Natural killer cell (primary cell): Measurements from ENCODE around the gene GPR6. TPM values are rescaled to one million over a fixed set of nuclear protein-coding genes. Genes with fewer than 3 reads are reported as not detected.

Source experiments
- ATAC-seq, 3 donors: fragments of 150-1000 bp in 2 of 3; fragments of 200-7000 bp in 1 of 3; cut with Tn5 transposase; 1 replicate in 1 of 3; 2 replicates in 2 of 3; pipeline ENCODE4 v1.10.0; 2021; ENCODE audit warnings: mild to moderate bottlenecking in 2 of 3, moderate library complexity in 2 of 3
- DNase-seq, 2 donors: peaks; one replicate each; pipeline versions ENCODE4 v3.0.0 to v3.0.0-alpha.2; 2013 to 2021; ENCODE audit warnings: mixed read lengths in 1 of 2
- H3K27ac ChIP-seq: one replicate; pipeline ENCODE4 v1.5.1; 2013; ENCODE audit warnings: mild to moderate bottlenecking, low read length
- H3K27me3 ChIP-seq: one replicate; pipeline ENCODE4 v1.6.1; 2013; ENCODE audit warnings: low read length; ENCODE audit not compliant: control insufficient read depth, insufficient read depth
- H3K36me3 ChIP-seq: one replicate; pipeline ENCODE4 v1.6.1; 2013; ENCODE audit warnings: low read length; ENCODE audit not compliant: control insufficient read depth, insufficient read depth
- H3K4me1 ChIP-seq: one replicate; pipeline ENCODE4 v1.6.1; 2013; ENCODE audit warnings: low read length; ENCODE audit not compliant: control insufficient read depth, insufficient read depth
- H3K4me3 ChIP-seq: one replicate; pipeline ENCODE4 v1.5.1; 2013; ENCODE audit warnings: low read length
- H3K9me3 ChIP-seq: one replicate; pipeline ENCODE4 v1.6.1; 2013; ENCODE audit warnings: low read length; ENCODE audit not compliant: control insufficient read depth, insufficient read depth
- H3K27ac Mint-ChIP-seq, 2 donors: one replicate each; pipeline ENCODE4 v1.8.0; 2022; ENCODE audit warnings: mild to moderate bottlenecking in 2 of 2, mixed read lengths in 2 of 2, moderate library complexity in 1 of 2
- H3K27me3 Mint-ChIP-seq, 2 donors: one replicate each; pipeline ENCODE4 v1.8.0; 2022; ENCODE audit warnings: low read depth in 2 of 2, mixed read lengths in 2 of 2
- H3K36me3 Mint-ChIP-seq: one replicate; pipeline ENCODE4 v1.8.0; 2022; ENCODE audit warnings: mixed read lengths
- H3K4me1 Mint-ChIP-seq, 2 donors: one replicate each; pipeline ENCODE4 v1.8.0; 2022; ENCODE audit warnings: mixed read lengths in 2 of 2
- H3K4me3 Mint-ChIP-seq: one replicate; pipeline ENCODE4 v1.8.0; 2022; ENCODE audit warnings: mild to moderate bottlenecking, moderate library complexity, mixed read lengths
- H3K9me3 Mint-ChIP-seq, 2 donors: one replicate each; pipeline ENCODE4 v1.8.0; 2022; ENCODE audit warnings: mixed read lengths in 2 of 2
- WGBS: methylation state at CpG from one replicate; pipeline ENCODE4 v1.1.7; 2013; ENCODE audit warnings: missing lambda C conversion rate; ENCODE audit not compliant: insufficient coverage; 5-methylcytosine and 5-hydroxymethylcytosine counted together
- intact Hi-C: fragments of 100-400 bp; cut with micrococcal nuclease; formaldehyde crosslinking; loops from one replicate; pipeline ENCODE4 v1.14.2; 2022
- total RNA-seq, 4 donors: library from RNA; stranded (reverse); fragments of 120-200 nt in 1 of 4; gene quantifications; one replicate each; pipeline versions ENCODE4 v1.2.3 to v1.2.4, GENCODE V29; 2013 to 2022
- TF ChIP-seq, protein P1 (sequence below): fragments of 200-600 bp; IDR thresholded peaks from one replicate; pipeline ENCODE4 v1.8.0; 2022; ENCODE audit warnings: antibody characterized with exemption

Gene GPR6
- total RNA-seq, 3 donors from 2014 or later (not counting 1 experiment from before 2014, with no cell fraction given): not detected

DNA sequence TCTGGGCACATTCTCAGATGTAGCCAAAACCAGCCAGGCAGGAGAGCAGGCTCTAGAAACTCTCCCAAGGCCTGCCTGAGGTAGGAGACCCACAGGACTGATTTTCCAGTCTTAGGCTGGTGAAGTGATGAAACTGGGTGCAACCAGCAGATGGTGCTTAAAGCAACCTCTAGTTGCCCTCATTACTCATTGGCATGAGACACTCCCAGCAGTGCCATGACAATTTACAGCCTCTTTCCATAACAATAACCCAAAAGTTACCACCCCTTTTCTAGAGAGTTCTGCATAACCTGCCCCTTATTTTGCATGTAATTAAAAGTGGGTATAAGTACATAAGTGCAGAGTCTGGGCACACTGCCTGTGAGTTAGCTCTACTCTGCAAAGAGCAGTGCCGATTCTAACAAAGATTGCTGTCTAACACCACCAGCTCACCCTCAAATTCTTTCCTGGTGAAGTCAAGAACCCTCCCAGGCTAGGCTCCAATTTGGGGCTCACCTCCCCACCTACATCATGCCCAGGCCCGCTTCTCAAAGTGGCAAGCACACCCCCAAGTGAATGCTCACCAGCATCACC, 14.4 kb upstream of the GPR6 start:
- 96% methylated on average over 2 of the region's 2 CpGs for WGBS
- H3K36me3 ChIP-seq: no peaks in the 10 kb centered on the region
- H3K36me3 Mint-ChIP-seq: no peaks in the 10 kb centered on the region
- ATAC-seq: no peak
- H3K27ac ChIP-seq: no peak overlapping the region
- no peaks in the 10 kb centered on the region for H3K4me1 Mint-ChIP-seq
- no peak overlapping the region for H3K4me3 ChIP-seq
- DNase-seq: no peak
- TF ChIP-seq, protein P1, sequence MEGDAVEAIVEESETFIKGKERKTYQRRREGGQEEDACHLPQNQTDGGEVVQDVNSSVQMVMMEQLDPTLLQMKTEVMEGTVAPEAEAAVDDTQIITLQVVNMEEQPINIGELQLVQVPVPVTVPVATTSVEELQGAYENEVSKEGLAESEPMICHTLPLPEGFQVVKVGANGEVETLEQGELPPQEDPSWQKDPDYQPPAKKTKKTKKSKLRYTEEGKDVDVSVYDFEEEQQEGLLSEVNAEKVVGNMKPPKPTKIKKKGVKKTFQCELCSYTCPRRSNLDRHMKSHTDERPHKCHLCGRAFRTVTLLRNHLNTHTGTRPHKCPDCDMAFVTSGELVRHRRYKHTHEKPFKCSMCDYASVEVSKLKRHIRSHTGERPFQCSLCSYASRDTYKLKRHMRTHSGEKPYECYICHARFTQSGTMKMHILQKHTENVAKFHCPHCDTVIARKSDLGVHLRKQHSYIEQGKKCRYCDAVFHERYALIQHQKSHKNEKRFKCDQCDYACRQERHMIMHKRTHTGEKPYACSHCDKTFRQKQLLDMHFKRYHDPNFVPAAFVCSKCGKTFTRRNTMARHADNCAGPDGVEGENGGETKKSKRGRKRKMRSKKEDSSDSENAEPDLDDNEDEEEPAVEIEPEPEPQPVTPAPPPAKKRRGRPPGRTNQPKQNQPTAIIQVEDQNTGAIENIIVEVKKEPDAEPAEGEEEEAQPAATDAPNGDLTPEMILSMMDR: no peak
- H3K27ac Mint-ChIP-seq: no peak overlapping the region
- no peaks in the 10 kb centered on the region for H3K9me3 ChIP-seq
- no peaks in the 10 kb centered on the region for H3K27me3 ChIP-seq
- peaks cover 0 to 5% of the 10 kb centered on the region in 2 donors for H3K27me3 Mint-ChIP-seq
- no peak overlapping the region for H3K4me3 Mint-ChIP-seq
- no peaks in the 10 kb centered on the region for H3K9me3 Mint-ChIP-seq
- H3K4me1 ChIP-seq: no peaks in the 10 kb centered on the region
- intact Hi-C loops: no loop called here

DNA sequence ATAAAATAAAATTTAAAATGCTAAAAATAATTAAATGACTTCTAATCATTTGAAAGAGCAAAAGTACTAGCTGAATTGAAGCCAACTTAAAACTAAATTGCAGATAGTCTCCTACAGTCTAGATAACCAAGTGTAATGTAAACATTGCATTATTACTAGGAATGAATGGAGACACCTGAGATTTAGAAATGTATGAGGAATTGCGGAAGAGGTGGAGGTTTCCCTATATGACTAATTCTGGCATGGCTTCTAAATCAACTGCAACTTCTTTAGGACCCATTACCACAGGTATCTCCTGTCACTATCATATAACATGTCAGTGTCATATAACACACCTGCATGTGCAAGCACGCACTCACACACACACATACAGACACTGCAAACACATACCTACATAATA, 13.2 kb upstream of the GPR6 start:
- no peak overlapping the region for H3K27ac Mint-ChIP-seq
- Histone ChIP-seq H3K4me1 (no peaks in the 10 kb centered on the region), H3K9me3 (no peaks in the 10 kb centered on the region), H3K36me3 (no peaks in the 10 kb centered on the region), H3K4me3 (no peak overlapping the region), H3K27me3 (no peaks in the 10 kb centered on the region), H3K27ac (no peak overlapping the region)
- ATAC-seq: no peak
- intact Hi-C loops: no loop called here
- DNase-seq: no peak
- WGBS: 91% methylated on average over 2 of the region's 2 CpGs
- H3K4me3 Mint-ChIP-seq: no peak overlapping the region
- H3K36me3 Mint-ChIP-seq: no peaks in the 10 kb centered on the region
- TF ChIP-seq, protein P1: no peak
- H3K27me3 Mint-ChIP-seq: peaks cover 7 to 11% of the 10 kb centered on the region in 2 donors
- H3K4me1 Mint-ChIP-seq: no peaks in the 10 kb centered on the region
- no peaks in the 10 kb centered on the region for H3K9me3 Mint-ChIP-seq

DNA sequence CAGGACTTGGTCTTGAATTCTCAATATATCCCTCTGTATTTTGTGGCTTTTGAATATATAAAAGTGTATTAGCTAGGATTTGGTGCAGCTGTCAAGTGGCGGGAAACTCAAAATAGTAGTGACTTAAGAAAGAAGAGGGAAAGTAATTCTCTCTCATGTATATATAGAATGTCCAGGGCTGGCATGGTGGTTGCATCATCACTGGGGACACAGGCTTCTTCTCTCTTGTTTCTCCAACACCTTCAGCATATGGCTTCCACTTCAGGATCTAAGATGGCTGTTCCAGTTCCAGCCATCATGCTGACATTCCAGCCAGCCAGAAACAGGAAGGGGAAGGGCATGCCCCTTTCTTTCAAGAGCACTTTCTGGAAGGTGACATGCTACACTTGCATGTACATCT, 11.8 kb upstream of the GPR6 start:
- intact Hi-C loops: no loop called here

More for the DNA sequence above, 11.8 kb upstream of the GPR6 start:
- TF ChIP-seq, protein P1: no peak
- Mint-ChIP-seq H3K4me1 (no peaks in the 10 kb centered on the region), H3K27ac (no peak overlapping the region), H3K4me3 (no peak overlapping the region), H3K9me3 (no peaks in the 10 kb centered on the region), H3K36me3 (no peaks in the 10 kb centered on the region), H3K27me3 (peaks cover 17 to 21% of the 10 kb centered on the region in 2 donors)
- Histone ChIP-seq H3K4me3 (no peak overlapping the region), H3K27ac (no peak overlapping the region), H3K36me3 (no peaks in the 10 kb centered on the region), H3K27me3 (no peaks in the 10 kb centered on the region), H3K4me1 (no peaks in the 10 kb centered on the region), H3K9me3 (no peaks in the 10 kb centered on the region)
- WGBS: 100% methylated on average over 1 of the region's 1 CpG
- no peak for ATAC-seq
- no peak for DNase-seq
